NCI-H524 (cell line): ENCODE results near the gene AP2B1.
"Not testable (repeated sequence)": the region's sequence is repeated elsewhere in the genome, so short reads cannot be mapped to it uniquely, and the experiment has no call there.

ENCODE experiments used
- DNase-seq, 2 experiments: peaks; one replicate each; lab custom pipeline; 2025; lab: John Stamatoyannopoulos, UW

The AP2B1 gene

GRCh38 chr17:35748979-35749378 is 161.9 kb downstream of the AP2B1 start:
- DNase-seq = no peak

GRCh38 chr17:35749560-35750412 is 162.7 kb downstream of the AP2B1 start:
- DNase-seq = peak in 1 of 2 experiments; percentile 38

- no peak for DNase-seq
Observed at GRCh38 chr17:35750526-35751395, 163.6 kb downstream of the AP2B1 start.

- DNase-seq = not testable (repeated sequence)
Observed at GRCh38 chr17:35751541-35751940, 164.4 kb downstream of the AP2B1 start.

GRCh38 chr17:35752471-35752870 is 165.3 kb downstream of the AP2B1 start:
- no peak for DNase-seq

- DNase-seq = no peak
Observed at GRCh38 chr17:35752945-35753764, 166.0 kb downstream of the AP2B1 start, which contains the start of gene GAS2L2. TSS of gene GAS2L2 (minus strand) at chr17:35753239. CDS start at chr17:35752850, 389 bp downstream.

- DNase-seq = no peak
Observed at GRCh38 chr17:35757243-35757642, 170.1 kb downstream of the AP2B1 start.

GRCh38 chr17:35760587-35760986 is 173.5 kb downstream of the AP2B1 start, which contains the start of gene C17orf50:
TSS of gene C17orf50 (plus strand) at chr17:35760887. CDS start at chr17:35760942, 55 bp downstream.
- DNase-seq = no peak

GRCh38 chr17:35761601-35762000 is 174.5 kb downstream of the AP2B1 start:
- DNase-seq = no peak

GRCh38 chr17:35763767-35764122 is 176.6 kb downstream of the AP2B1 start:
- DNase-seq = no peak

- DNase-seq = peak; percentile 76 to 85
Observed at GRCh38 chr17:35764123-35764991, 177.2 kb downstream of the AP2B1 start.

- DNase-seq = no peak
Observed at GRCh38 chr17:35765086-35765710, 178.1 kb downstream of the AP2B1 start.

GRCh38 chr17:35765756-35766488 is 178.8 kb downstream of the AP2B1 start:
- DNase-seq = no peak

GRCh38 chr17:35766489-35766877 is 179.4 kb downstream of the AP2B1 start:
- DNase-seq = no peak

GRCh38 chr17:35766903-35767510 is 179.9 kb downstream of the AP2B1 start:
- peak in 1 of 2 experiments; percentile 26 for DNase-seq

- DNase-seq = no peak
Observed at GRCh38 chr17:35768797-35769196, 181.7 kb downstream of the AP2B1 start.

- no peak for DNase-seq
Observed at GRCh38 chr17:35769895-35770486, 182.9 kb downstream of the AP2B1 start.

GRCh38 chr17:35773129-35773528 is 186.0 kb downstream of the AP2B1 start:
- DNase-seq = no peak
